Right lobe of liver (tissue), 6 donors: ENCODE results near the gene CCDC85C. TPM values are rescaled to one million over a fixed set of nuclear protein-coding genes. Genes with fewer than 3 reads are reported as not detected.

Experiments used
- ATAC-seq, 4 donors: fragments of 200-7000 bp; cut with Tn5 transposase; one replicate each; pipeline ENCODE4 v1.9.1; 2020; ENCODE audit warnings: mild to moderate bottlenecking in 4 of 4, moderate library complexity in 4 of 4
- DNase-seq, 3 donors: peaks; one replicate each; pipeline ENCODE4 v3.0.0-alpha.2; 2020
- H3K27ac ChIP-seq, 3 donors: fragments of 200-600 bp; one replicate each; pipeline ENCODE4 v1.8.0; 2022
- H3K27me3 ChIP-seq, 2 donors: fragments of 200-600 bp; one replicate each; pipeline ENCODE4 v1.8.0; 2022
- H3K36me3 ChIP-seq, 4 donors: fragments of 200-600 bp; sonication (generic) in 1 of 4; one replicate each; pipeline versions ENCODE4 v1.5.1 to v1.8.0; 2017 to 2022; ENCODE audit warnings: control low read depth in 1 of 4
- H3K4me1 ChIP-seq, 4 donors: fragments of 200-600 bp; sonication (generic) in 1 of 4; one replicate each; pipeline versions ENCODE4 v1.5.1 to v1.8.0; 2017 to 2022; ENCODE audit warnings: control low read depth in 1 of 4
- H3K4me3 ChIP-seq, 3 donors: fragments of 200-600 bp; one replicate each; pipeline ENCODE4 v1.8.0; 2022
- H3K9me3 ChIP-seq, 4 donors: fragments of 200-600 bp; sonication (generic) in 1 of 4; one replicate each; pipeline versions ENCODE4 v1.5.1 to v1.8.0; 2017 to 2022; ENCODE audit warnings: control low read depth in 1 of 4
- CTCF ChIP-seq, 4 donors: fragments of 200-600 bp in 3 of 4; fragments of 450-650 bp in 1 of 4; IDR thresholded peaks; one replicate each; pipeline versions ENCODE4 v1.5.1 to v1.8.0; 2016 to 2022; ENCODE audit warnings: antibody characterized with exemption in 4 of 4, mild to moderate bottlenecking in 2 of 4
- POLR2A ChIP-seq: fragments of 450-650 bp; IDR thresholded peaks from one replicate; pipeline ENCODE4 v1.6.1; 2017; ENCODE audit warnings: antibody characterized with exemption, mild to moderate bottlenecking
- WGBS: methylation state at CpG from one replicate; pipeline ENCODE4 v1.1.6; 2018; ENCODE audit warnings: low coverage, low lambda C conversion rate; ENCODE audit not compliant: insufficient coverage; ENCODE audit errors: missing lambda C conversion rate; 5-methylcytosine and 5-hydroxymethylcytosine counted together
- intact Hi-C, 2 donors: fragments of 100-400 bp; cut with DNase I; formaldehyde crosslinking; loops; one replicate each; pipeline versions ENCODE4 v1.11.2 to v1.14.1; 2022
- total RNA-seq, 6 experiments: library from RNA; depleted of rRNA in 2 of 6; stranded (reverse); fragments of >200 nt in 2 of 6; fragmentation: NEBNext Ultra II Directional in 3 of 6; extraction: Animal tissue kit (Norgen Biotek cat#: 25700) in 3 of 6; gene quantifications; one replicate each; pipeline versions ENCODE4 v1.1.0 to v1.2.4, GENCODE V29; 2016 to 2023
- donor health status: DM: no; HTN: yes; CAD: no.
- donor health status: DM: no; HTN: no; CAD: no.
- donor health status: DM: no; HTN: no; CAD: no.
- donor health status: DM: no; HTN: yes; CAD: no.
- donor health status: DM: no; HTN: yes; CAD: no.

CCDC85C gene
- total RNA-seq, 6 experiments from 2014 or later = 13.6 to 32.8 (median 21.8) TPM

DNA sequence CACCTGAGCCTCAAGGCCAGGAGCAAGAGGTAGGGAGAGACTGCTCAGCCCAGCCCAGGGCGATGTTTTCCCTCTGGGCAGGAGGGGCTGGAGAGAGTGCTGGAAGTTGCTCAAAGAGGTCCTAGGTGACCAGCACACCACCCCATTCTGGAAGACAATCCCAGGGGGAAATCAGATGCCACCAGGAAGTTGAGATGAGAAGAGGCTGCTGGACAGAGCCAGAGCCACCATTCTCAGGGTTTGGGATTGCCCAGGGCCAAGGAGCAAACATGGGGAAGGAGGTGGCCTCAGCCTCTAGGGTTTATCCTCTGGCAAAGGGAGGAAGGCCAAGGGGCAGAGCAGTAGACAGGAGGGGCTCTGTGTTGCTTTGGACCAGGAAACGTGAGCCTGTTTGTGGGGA is 11.6 kb downstream of the CCDC85C start:
- H3K4me1 ChIP-seq = peaks cover 0 to 18% (median 7%) of the 10 kb centered on the region in 4 donors
- no peak overlapping the region for H3K27ac ChIP-seq
- no peak overlapping the region for H3K4me3 ChIP-seq
- H3K9me3 ChIP-seq = no peaks in the 10 kb centered on the region
- ATAC-seq = no peak
- no peaks in the 10 kb centered on the region for H3K36me3 ChIP-seq
- WGBS = 29% methylated on average over 1 of the region's 2 CpGs
- TF ChIP-seq POLR2A (no peak), CTCF (IDR thresholded peaks at IDR 0.05) (no peak)
- H3K27me3 ChIP-seq = no peaks in the 10 kb centered on the region
- intact Hi-C loops = no loop called here
- no peak for DNase-seq

DNA sequence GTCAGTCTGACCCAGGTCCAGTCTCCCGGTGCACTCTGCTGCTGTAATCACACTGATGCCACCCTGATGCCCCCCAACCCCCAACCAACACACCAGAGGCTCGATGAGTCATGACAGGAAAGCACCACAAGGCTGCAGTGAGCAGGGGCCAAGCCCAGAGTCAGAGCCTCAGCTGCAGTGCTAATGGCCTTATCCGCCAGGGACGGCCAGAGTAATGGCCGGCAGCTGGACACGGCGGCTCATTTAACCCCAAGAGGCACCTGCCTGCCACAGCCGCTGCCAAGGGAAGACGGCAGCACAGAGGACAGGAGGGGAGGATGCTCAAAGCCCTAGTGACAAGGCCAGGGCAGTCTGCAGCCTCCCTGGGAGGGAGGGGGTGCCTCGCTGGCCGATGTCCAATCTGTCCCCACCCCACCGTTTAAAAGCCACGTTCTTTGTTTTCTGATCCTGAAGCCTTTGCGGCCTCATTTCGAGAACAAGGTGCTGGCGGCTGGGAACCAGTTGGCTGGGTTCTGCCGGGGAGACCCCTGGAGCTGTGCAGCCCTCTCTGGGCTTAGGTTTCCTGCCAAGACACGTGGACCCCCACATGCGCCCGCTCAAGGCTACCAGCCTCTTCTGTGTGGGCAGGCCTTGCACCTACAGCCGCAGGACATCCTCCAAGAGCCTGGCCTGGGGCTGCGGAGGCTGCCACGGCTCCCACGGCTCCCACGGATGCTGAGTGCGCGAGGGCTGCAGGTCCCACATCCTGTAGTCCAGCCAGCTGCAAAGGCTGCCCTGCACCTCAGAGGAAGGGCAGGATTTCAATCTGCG is 13.1 kb downstream of the CCDC85C start:
- no peak overlapping the region for H3K27ac ChIP-seq
- H3K36me3 ChIP-seq = no peaks in the 10 kb centered on the region
- TF ChIP-seq CTCF (IDR thresholded peaks at IDR 0.05) (no peak), POLR2A (no peak)
- ATAC-seq (peak in 3 of 4 donors; percentile 4 to 78 (median 7)), DNase-seq (no peak)
- no peaks in the 10 kb centered on the region for H3K27me3 ChIP-seq
- no peaks in the 10 kb centered on the region for H3K9me3 ChIP-seq
- H3K4me3 ChIP-seq = no peak overlapping the region
- intact Hi-C loops = no loop called here
- H3K4me1 ChIP-seq = peaks cover 0 to 18% (median 4%) of the 10 kb centered on the region in 4 donors
- WGBS = 36% methylated on average over 15 of the region's 28 CpGs

DNA sequence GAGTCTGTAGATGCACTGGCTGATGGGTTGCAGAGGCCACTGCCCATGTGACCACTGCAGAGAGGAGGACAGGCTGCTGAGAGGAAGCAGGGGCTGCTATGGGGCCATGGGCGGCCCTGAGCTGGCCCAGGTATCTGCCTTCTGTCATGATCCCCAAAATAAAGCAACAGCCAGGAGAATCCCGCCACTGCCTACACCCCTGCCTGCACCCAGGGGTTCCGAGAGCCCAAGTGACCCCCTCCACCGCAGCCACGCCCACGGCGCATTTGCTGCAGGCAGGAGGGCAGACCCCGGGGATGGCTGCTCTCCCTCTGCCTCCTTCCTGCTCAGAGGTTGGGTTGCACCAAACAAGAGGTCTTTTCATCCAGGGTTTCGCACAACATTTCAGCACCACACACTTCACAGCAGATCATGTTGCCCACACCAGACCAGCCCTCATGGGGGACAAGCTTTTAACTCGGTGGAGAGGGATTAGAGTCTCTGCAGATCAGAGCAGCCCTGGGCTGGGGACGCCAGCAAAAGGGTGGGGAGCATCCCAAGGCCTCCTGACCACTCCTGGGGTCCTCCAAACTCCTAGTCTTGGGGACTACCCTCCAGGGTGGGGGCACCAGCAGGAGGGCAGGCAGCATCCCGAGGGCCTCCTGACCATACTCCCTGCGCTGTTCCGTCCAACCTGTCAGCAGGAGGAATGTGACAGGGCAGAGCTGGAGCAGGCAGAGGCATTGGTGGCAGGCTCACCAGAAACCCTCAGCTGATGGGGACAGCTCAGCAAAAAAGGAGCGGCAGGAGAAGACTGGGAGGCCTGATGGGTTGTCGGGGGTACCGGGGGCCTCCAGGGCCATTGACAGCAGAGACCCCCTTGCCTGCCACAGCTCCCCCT is 14.1 kb downstream of the CCDC85C start:
- no peak overlapping the region for H3K27ac ChIP-seq
- WGBS = 50% methylated on average over 2 of the region's 17 CpGs
- no peaks in the 10 kb centered on the region for H3K36me3 ChIP-seq

DNA sequence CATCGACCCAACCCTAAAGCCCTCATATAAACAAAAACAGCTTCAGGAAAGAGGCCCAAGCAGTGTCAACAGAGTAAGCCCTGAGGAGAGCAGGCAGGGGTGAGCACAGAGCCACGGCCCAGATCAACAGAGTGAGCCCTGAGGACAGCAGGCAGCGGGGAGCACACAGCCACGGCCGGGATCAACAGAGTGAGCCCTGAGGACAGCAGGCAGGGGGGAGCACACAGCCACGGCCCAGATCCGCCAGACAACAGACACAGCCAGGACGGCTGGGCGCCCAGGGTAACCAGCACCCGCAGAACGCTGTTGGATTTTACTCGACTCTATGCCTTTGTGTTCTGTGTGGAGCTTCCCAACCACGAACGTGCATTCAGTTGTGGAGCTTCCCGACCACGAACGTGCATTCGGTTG is 15.0 kb downstream of the CCDC85C start:
- H3K4me1 ChIP-seq = peaks cover 0 to 18% (median 8%) of the 10 kb centered on the region in 4 donors
- intact Hi-C loops = no loop called here

More for the DNA sequence above, 14.1 kb downstream of the CCDC85C start:
- Histone ChIP-seq H3K27me3 (no peaks in the 10 kb centered on the region), H3K9me3 (no peaks in the 10 kb centered on the region), H3K4me1 (peaks cover 0 to 18% (median 8%) of the 10 kb centered on the region in 4 donors), H3K4me3 (no peak overlapping the region)
- intact Hi-C loops = no loop called here
- no peak for ATAC-seq
- DNase-seq = no peak
- TF ChIP-seq CTCF (IDR thresholded peaks at IDR 0.05) = no peak
- no peak for TF ChIP-seq POLR2A

More for the DNA sequence above, 15.0 kb downstream of the CCDC85C start:
- no peaks in the 10 kb centered on the region for H3K9me3 ChIP-seq
- H3K27me3 ChIP-seq = no peaks in the 10 kb centered on the region
- no peaks in the 10 kb centered on the region for H3K36me3 ChIP-seq
- DNase-seq (no peak), ATAC-seq (peak in 2 of 4 donors; percentile 6 to 15)
- WGBS = 21% methylated on average over 3 of the region's 18 CpGs
- H3K4me3 ChIP-seq = no peak overlapping the region
- TF ChIP-seq POLR2A (no peak), CTCF (IDR thresholded peaks at IDR 0.05) (no peak)
- H3K27ac ChIP-seq = no peak overlapping the region
